HG03439 (cell line): Measurements from ENCODE around the gene PXDN.
"Not testable (repeated sequence)": the region's sequence is repeated elsewhere in the genome, so short reads cannot be mapped to it uniquely, and the experiment has no call there.

Experiments
- ATAC-seq: cut with Tn5 transposase; IDR thresholded peaks from one replicate; pipeline ENCODE4 v1.9.1; 2021; ENCODE audit warnings: mild to moderate bottlenecking, moderate library complexity; ENCODE audit not compliant: unreplicated experiment

PXDN gene

GRCh38 chr2:1742681-1743395, 1.5 kb downstream of the PXDN start:
- no peak for ATAC-seq

- ATAC-seq: no peak
Observed at GRCh38 chr2:1742301-1742680, 2.0 kb downstream of the PXDN start.

GRCh38 chr2:1741851-1742250, 2.5 kb downstream of the PXDN start:
- no peak for ATAC-seq

GRCh38 chr2:1740716-1741589, 3.4 kb downstream of the PXDN start:
- ATAC-seq: no peak

- no peak for ATAC-seq
Observed at GRCh38 chr2:1739961-1740715, 4.2 kb downstream of the PXDN start.

- no peak for ATAC-seq
Observed at GRCh38 chr2:1739322-1739957, 4.9 kb downstream of the PXDN start.

GRCh38 chr2:1738646-1739302, 5.5 kb downstream of the PXDN start:
- ATAC-seq: no peak

- no peak for ATAC-seq
Observed at GRCh38 chr2:1738163-1738562, 6.2 kb downstream of the PXDN start.

GRCh38 chr2:1736997-1737480, 7.3 kb downstream of the PXDN start:
- no peak for ATAC-seq

GRCh38 chr2:1736045-1736444, 8.3 kb downstream of the PXDN start:
- ATAC-seq: no peak

- not testable (repeated sequence) for ATAC-seq
Observed at GRCh38 chr2:1733298-1733697, 11.0 kb downstream of the PXDN start.

GRCh38 chr2:1731963-1732768, 12.1 kb downstream of the PXDN start:
- ATAC-seq: no peak

- no peak for ATAC-seq
Observed at GRCh38 chr2:1731447-1731962, 12.8 kb downstream of the PXDN start.

GRCh38 chr2:1730015-1730927, 14.0 kb downstream of the PXDN start:
- ATAC-seq: no peak

- ATAC-seq: no peak
Observed at GRCh38 chr2:1729242-1729641, 15.1 kb downstream of the PXDN start.

GRCh38 chr2:1728821-1729220, 15.5 kb downstream of the PXDN start:
- no peak for ATAC-seq

- ATAC-seq: no peak
Observed at GRCh38 chr2:1727796-1728474, 16.4 kb downstream of the PXDN start.
